ENCODE data around the gene MSL3B.

Gene MSL3B

GRCh38 chr2:233862261-233862768 lies 5.9 kb downstream of the MSL3B start:
- no peaks in the 10 kb centered on the region for H3K27me3 ChIP-seq (ENCODE audit: control insufficient read depth, insufficient read depth, low read length)
- no peak for DNase-seq
- no peak overlapping the region for H3K4me3 ChIP-seq (ENCODE audit: insufficient read depth, low read depth, low read length)
- H3K36me3 ChIP-seq (replicated peaks; ENCODE audit: control insufficient read depth, insufficient read depth, low read length) = peaks cover 7% of the 10 kb centered on the region

- H3K36me3 ChIP-seq (replicated peaks; ENCODE audit: control insufficient read depth, insufficient read depth, low read length) = peaks cover 1% of the 10 kb centered on the region; the same call in 1 of the 2 replicates
- no peak for DNase-seq
- no peak overlapping the region for H3K4me3 ChIP-seq (ENCODE audit: insufficient read depth, low read depth, low read length)
- H3K27me3 ChIP-seq (ENCODE audit: control insufficient read depth, insufficient read depth, low read length) = no peaks in the 10 kb centered on the region
Observed at GRCh38 chr2:233858331-233858730, 9.9 kb downstream of the MSL3B start.

- DNase-seq = peak; percentile 72
Observed at GRCh38 chr2:233857511-233858141, 10.6 kb downstream of the MSL3B start.

GRCh38 chr2:233856184-233856583 lies 12.0 kb downstream of the MSL3B start:
- Histone ChIP-seq H3K4me3 (ENCODE audit: insufficient read depth, low read depth, low read length) (no peak overlapping the region), H3K27me3 (ENCODE audit: control insufficient read depth, insufficient read depth, low read length) (no peaks in the 10 kb centered on the region), H3K36me3 (replicated peaks; ENCODE audit: control insufficient read depth, insufficient read depth, low read length) (peaks cover 10% of the 10 kb centered on the region)
- DNase-seq = no peak

More at GRCh38 chr2:233857511-233858141, 10.6 kb downstream of the MSL3B start:
- Histone ChIP-seq H3K27me3 (ENCODE audit: control insufficient read depth, insufficient read depth, low read length) (no peaks in the 10 kb centered on the region), H3K4me3 (ENCODE audit: insufficient read depth, low read depth, low read length) (no peak overlapping the region), H3K36me3 (replicated peaks; ENCODE audit: control insufficient read depth, insufficient read depth, low read length) (peaks cover 2% of the 10 kb centered on the region; the same call in 1 of the 2 replicates)

- Histone ChIP-seq H3K27me3 (ENCODE audit: control insufficient read depth, insufficient read depth, low read length) (no peaks in the 10 kb centered on the region), H3K4me3 (ENCODE audit: insufficient read depth, low read depth, low read length) (no peak overlapping the region), H3K36me3 (replicated peaks; ENCODE audit: control insufficient read depth, insufficient read depth, low read length) (peaks cover 18% of the 10 kb centered on the region)
- no peak for DNase-seq
Observed at GRCh38 chr2:233855345-233855744, 12.8 kb downstream of the MSL3B start.

GRCh38 chr2:233854241-233854981 lies 13.8 kb downstream of the MSL3B start, which contains the start of gene HJURP:
TSS of gene HJURP (minus strand) at chr2:233854535. CDS start at chr2:233854500, 35 bp downstream.
- DNase-seq = peak; percentile 98
- Histone ChIP-seq H3K27me3 (ENCODE audit: control insufficient read depth, insufficient read depth, low read length) (no peaks in the 10 kb centered on the region), H3K36me3 (replicated peaks; ENCODE audit: control insufficient read depth, insufficient read depth, low read length) (peaks cover 25% of the 10 kb centered on the region), H3K4me3 (ENCODE audit: insufficient read depth, low read depth, low read length) (peak within 1 kb of the TSS; percentile 98)

- H3K36me3 ChIP-seq (replicated peaks; ENCODE audit: control insufficient read depth, insufficient read depth, low read length) = peaks cover 30% of the 10 kb centered on the region
- DNase-seq = peak; percentile 65
- H3K27me3 ChIP-seq (ENCODE audit: control insufficient read depth, insufficient read depth, low read length) = no peaks in the 10 kb centered on the region
- peak overlapping the region; percentile 98 for H3K4me3 ChIP-seq (ENCODE audit: insufficient read depth, low read depth, low read length)
Observed at GRCh38 chr2:233853883-233854240, 14.3 kb downstream of the MSL3B start.

- no peak for DNase-seq
- Histone ChIP-seq H3K36me3 (replicated peaks; ENCODE audit: control insufficient read depth, insufficient read depth, low read length) (peaks cover 35% of the 10 kb centered on the region), H3K4me3 (ENCODE audit: insufficient read depth, low read depth, low read length) (peak overlapping the region; percentile 98), H3K27me3 (ENCODE audit: control insufficient read depth, insufficient read depth, low read length) (no peaks in the 10 kb centered on the region)
Observed at GRCh38 chr2:233853353-233853752, 14.8 kb downstream of the MSL3B start.

- Histone ChIP-seq H3K27me3 (ENCODE audit: control insufficient read depth, insufficient read depth, low read length) (no peaks in the 10 kb centered on the region), H3K4me3 (ENCODE audit: insufficient read depth, low read depth, low read length) (no peak overlapping the region), H3K36me3 (replicated peaks; ENCODE audit: control insufficient read depth, insufficient read depth, low read length) (peaks cover 45% of the 10 kb centered on the region)
- DNase-seq = no peak
Observed at GRCh38 chr2:233852056-233852455, 16.1 kb downstream of the MSL3B start.

- DNase-seq = no peak
- Histone ChIP-seq H3K36me3 (replicated peaks; ENCODE audit: control insufficient read depth, insufficient read depth, low read length) (peaks cover 53% of the 10 kb centered on the region), H3K4me3 (ENCODE audit: insufficient read depth, low read depth, low read length) (no peak overlapping the region), H3K27me3 (ENCODE audit: control insufficient read depth, insufficient read depth, low read length) (no peaks in the 10 kb centered on the region)
Observed at GRCh38 chr2:233851169-233851568, 17.0 kb downstream of the MSL3B start.

- H3K4me3 ChIP-seq (ENCODE audit: insufficient read depth, low read depth, low read length) = no peak overlapping the region
- no peak for DNase-seq
- peaks cover 54% of the 10 kb centered on the region for H3K36me3 ChIP-seq (replicated peaks; ENCODE audit: control insufficient read depth, insufficient read depth, low read length)
- H3K27me3 ChIP-seq (ENCODE audit: control insufficient read depth, insufficient read depth, low read length) = no peaks in the 10 kb centered on the region
Observed at GRCh38 chr2:233850745-233851144, 17.4 kb downstream of the MSL3B start.

GRCh38 chr2:233849607-233850271 lies 18.4 kb downstream of the MSL3B start:
- no peak for DNase-seq
- no peaks in the 10 kb centered on the region for H3K27me3 ChIP-seq (ENCODE audit: control insufficient read depth, insufficient read depth, low read length)
- no peak overlapping the region for H3K4me3 ChIP-seq (ENCODE audit: insufficient read depth, low read depth, low read length)
- peaks cover 62% of the 10 kb centered on the region for H3K36me3 ChIP-seq (replicated peaks; ENCODE audit: control insufficient read depth, insufficient read depth, low read length)

- Histone ChIP-seq H3K27me3 (ENCODE audit: control insufficient read depth, insufficient read depth, low read length) (no peaks in the 10 kb centered on the region), H3K36me3 (replicated peaks; ENCODE audit: control insufficient read depth, insufficient read depth, low read length) (peaks cover 75% of the 10 kb centered on the region), H3K4me3 (ENCODE audit: insufficient read depth, low read depth, low read length) (no peak overlapping the region)
- DNase-seq = no peak
Observed at GRCh38 chr2:233848276-233848675, 19.9 kb downstream of the MSL3B start.

- Histone ChIP-seq H3K27me3 (ENCODE audit: control insufficient read depth, insufficient read depth, low read length) (no peaks in the 10 kb centered on the region), H3K36me3 (replicated peaks; ENCODE audit: control insufficient read depth, insufficient read depth, low read length) (peaks cover 81% of the 10 kb centered on the region), H3K4me3 (ENCODE audit: insufficient read depth, low read depth, low read length) (no peak overlapping the region)
- DNase-seq = no peak
Observed at GRCh38 chr2:233847248-233847898, 20.8 kb downstream of the MSL3B start.

All from H7 (cell line).